Measurements from ENCODE around the gene ITGA8.
A peak's percentile ranks its signal among the peaks of the same experiment; 100 is the strongest.

The ITGA8 gene

DNA sequence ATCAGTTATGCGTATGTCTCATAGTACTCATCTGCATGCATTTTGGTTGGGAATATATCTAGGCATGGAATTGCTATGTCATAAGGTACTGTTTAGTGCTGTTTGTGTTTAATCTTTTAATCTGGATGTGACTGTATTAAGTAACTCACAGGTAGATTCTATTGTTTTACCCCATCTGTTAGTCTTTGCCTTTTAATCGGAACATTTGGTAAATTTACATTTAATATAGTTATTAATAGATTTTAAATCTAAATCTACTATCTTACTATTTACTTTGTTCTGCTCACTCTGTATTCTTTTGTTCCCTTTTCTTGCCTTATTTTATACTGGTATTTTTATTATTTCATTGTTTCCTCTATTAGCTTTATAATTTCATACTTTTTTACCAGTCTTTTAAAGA lies 10.6 kb upstream of the ITGA8 start:
- DNase-seq: no peak

DNA sequence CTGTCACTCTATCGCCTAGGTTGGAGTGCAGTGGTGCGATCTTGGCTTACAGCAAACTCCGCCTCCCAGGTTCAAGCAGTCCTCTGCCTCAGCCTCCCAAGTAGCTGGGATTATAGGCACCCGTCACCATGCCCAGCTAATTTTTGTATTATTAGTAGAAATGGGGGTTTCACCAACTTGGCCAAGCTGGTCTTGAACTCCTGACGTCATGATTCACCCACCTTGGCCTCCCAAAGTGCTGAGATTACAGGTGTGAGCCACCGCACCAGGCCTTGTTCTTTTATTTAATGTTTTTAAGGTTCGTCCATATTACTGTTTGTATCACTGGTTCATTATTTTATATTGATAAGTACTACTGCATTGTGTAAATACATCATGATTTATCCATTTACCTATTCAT lies 10.2 kb upstream of the ITGA8 start:
- DNase-seq: no peak

DNA sequence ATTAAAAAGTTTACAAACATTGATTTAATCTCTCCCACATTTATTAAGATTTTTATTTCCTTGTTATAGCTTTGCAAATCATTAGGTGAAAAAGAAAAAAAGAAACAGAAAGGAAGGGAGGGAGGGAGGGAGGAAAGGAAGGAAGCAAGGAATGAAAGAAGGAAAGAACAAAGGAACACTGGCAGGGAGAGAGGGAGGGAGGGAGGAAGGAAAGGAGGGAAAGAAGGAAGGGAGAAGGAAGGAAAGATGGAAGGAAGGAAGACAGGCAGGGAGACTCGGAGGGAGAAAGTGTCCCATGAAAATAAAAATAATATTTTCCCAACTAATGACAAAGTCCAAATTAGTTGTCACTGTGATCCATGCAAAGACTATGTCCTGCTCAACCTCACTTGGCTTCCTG lies 6.3 kb upstream of the ITGA8 start:
- no peak for DNase-seq

DNA sequence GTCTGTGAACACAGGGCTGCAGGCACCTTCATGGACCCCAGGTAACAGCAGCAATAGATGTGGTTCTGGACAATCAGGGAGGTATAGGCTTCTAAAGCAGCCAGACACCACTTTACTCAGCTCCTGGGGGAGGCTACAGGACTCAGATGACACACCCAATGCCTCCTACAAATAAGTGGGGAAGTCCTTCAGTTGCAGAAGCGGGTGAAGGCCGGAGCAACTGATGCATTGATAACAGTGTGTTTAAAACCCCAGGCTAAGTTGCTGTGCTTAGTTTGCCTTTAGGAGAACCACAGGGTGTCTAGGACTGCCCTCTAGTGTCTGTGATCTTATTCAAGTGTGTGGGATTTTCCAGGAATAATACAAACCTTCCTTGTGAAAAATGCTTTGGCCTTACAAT lies 5.9 kb upstream of the ITGA8 start:
- DNase-seq: no peak

DNA sequence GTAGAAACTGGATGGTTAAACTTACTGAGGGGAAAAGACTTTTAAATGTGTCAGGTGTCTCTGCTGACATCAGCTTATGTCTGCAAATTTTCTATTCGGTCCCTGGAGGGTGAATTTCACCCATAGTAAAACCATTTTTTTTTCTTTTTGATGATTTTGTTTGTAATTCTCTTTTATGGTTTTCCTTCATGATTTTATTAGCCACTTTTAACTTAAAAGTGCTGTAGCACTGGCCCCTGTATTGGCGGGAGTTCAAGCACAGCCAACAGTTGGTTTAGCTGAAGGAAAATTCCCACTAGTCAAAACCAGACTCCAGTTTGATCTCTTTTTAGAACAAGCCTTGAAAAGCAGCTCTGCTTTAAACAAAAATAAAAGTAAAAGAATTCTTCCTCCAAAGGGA lies 5.0 kb upstream of the ITGA8 start:
- no peak for DNase-seq

DNA sequence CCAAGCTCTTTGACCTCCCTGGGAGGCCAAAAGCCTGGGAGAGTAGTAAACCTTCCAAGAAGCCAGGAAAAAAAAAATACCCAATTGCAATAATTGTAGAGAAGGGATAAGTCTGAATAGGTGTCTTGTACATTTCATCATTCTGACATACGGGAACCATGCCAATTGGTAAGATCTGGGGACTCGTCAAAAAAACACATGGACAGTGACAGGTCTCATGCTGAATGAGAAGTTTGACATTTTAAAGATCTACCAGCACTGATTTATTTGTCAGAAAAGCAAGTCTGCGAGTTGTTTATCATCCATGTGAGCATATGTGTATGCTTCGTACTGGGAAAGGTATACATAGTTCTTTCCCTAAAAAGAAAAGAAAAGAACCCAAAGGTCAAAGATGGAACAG lies 4.1 kb upstream of the ITGA8 start:
- no peak for DNase-seq

DNA sequence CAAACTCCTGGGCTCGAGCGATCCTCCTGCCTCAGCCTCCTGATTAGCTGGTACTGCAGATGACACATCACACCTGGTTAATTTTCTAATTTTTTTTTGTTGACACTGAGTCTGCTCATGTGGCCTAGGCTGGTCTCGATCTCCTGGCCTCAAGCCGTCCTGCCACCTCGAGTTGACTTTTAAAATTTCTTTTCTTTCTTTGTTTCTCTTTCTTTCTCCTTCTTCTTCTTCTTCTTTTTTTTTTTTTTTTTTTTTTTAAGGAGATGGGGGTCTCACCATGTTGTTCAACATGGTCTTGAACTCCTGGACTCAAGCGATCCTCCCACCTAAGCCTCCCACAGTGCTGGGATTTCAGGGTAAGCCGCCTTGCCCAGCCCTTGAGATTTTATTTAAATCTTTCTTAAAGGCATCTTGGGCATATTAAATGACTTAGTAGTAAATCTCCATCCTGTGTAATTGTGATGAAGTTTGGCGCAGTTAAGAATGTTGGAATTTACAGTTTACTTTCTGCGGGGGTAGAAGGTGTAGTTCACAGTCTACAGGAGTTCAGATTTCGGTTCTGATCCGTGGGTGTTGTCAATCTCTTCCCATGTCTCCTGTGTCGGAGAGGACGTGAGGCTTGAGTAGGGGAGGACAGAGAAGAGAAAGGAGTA lies 1.0 kb upstream of the ITGA8 start:
- DNase-seq: no peak

DNA sequence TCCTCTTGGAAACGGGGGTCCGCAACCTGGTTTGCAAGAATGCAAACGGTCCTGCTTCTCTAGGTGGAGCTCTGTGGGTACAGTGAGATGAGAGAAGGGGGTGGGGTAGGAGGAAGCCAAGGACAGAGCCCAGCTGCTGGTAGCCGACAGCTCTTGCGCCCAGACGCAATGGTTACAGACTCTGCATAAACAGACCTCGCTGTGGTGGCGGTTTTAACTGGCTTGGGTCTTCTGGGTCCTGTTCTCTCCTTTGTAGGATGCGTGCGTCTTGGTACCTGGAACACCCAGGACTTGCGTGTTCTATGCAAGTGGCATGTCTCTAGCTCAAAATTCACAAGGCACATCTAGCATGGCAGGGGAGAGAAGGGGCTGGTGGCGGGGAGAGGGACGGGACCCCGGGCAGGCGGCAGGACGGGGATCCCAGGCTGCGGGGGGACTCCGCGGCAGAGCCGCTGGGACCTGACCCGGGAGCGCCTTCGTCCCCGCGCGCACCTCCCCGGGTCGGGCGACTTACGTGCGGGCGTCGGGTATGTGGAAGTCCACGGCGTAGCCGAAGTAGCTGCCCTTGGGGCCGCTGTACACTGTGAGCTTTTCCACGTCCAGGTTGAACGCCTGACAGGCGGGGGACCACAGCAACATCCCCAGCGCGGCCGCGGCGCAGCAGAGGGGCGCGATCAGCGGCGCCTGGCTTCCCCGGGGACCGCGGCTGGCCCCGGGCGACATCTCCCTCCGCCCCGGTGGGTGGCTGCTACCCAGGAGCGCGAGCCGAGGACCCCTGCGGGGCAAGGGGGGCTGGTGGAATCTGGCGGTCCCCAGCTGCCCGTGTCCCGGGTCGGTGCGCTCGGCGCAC lies 448 bp downstream of the ITGA8 start:
- peak; percentile 43 for DNase-seq

DNA sequence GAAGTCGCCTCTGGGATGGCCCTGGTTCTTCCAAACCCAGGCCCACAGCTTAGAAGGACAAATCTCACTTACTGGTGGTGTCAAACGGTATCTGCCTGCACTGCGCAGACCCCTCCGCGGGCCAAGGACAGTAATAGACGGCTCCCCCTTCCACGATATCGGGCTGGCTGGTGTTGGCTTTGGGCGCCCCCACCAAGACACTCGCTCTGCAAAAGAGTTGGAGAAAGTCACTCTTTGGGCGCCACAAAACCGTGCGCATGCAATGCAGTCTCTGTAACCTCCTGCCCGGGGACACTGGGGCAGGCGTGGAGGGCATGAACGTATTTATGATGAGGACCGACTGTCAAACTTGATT lies 1.1 kb downstream of the ITGA8 start:
- DNase-seq: no peak

DNA sequence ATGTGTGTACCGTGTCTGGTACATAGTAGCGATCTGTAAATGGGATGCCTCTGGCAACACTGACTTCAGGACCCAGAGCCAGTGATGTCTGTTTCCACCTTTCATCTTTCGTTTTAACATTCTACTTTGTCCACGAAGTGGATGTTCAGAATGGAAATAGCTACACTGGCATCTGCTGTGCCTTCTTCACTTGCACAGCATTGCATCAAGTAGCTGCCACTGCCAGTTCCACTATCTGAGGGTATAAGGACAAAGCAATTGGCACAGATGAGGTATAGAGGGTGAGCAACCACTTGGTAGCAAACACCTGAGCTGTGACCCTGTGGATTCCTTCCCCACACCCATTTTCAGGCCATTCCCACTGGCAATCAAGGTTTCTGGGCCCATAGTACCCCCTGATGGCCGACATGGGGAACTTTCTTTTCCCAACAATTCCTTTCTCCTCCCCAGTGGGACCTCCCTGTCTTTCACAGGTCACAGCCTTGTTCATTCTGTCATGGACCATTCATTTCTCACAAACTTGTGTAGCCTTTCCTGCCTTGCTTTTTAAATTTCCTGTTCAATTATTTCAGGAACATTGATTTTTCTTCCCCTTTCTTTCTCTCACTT lies 4.0 kb downstream of the ITGA8 start:
- no peak for DNase-seq

DNA sequence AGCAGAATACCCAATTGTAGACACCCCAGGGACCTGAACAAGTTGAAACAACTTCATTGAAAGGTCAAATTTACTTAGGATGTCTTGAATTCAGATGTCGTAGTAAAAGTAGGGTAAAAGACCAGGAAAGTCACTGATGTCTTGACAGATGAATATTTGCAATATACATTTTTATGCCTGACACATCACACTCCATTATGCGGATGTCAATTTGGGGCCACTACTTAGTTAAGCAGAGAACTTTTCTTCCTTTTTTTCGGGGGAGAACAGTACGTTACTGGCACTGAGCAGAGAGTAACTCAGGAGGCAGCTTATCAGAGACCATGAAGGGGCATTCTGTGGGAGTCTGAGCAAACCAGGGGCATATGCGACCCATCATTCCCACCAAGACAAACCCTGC lies 4.9 kb downstream of the ITGA8 start:
- no peak for DNase-seq

DNA sequence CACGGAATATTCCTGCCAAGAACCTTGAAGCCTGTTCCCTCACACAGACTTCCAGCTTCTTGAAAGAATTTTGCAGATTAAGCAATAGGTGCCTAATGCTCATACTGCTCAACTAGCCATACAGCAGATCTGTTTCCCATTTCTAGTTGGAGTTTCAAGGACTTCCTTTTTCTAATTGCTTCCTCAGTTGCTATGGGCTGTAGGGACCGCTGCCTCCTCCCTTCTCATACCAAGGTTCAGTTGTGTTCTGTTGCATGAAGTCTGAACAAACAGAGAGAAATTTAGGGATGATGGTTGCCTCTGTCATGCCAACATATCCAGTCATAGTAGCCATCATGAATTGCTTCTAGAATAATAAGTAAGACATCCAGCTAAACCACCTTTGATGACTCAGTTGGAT lies 6.8 kb downstream of the ITGA8 start:
- no peak for DNase-seq

DNA sequence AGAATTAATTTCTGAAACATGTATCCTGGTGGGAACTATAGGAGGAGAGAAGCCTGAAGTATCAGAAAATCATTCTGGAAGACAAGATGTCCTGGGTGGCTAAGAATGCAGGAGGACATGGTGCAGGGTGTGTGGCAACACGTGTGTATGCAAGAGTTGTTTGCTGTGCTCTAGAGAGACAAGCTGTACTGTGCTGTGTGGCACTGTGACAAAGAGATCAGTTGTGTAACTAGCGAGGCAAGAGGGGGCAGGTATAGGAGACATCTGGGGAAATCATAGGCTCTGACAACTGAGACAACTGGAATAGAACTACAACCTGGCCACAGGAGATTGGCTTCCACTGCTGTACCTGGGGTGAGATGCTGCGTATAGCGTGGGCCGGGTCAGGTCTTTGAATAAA lies 9.3 kb downstream of the ITGA8 start:
- no peak for DNase-seq

DNA sequence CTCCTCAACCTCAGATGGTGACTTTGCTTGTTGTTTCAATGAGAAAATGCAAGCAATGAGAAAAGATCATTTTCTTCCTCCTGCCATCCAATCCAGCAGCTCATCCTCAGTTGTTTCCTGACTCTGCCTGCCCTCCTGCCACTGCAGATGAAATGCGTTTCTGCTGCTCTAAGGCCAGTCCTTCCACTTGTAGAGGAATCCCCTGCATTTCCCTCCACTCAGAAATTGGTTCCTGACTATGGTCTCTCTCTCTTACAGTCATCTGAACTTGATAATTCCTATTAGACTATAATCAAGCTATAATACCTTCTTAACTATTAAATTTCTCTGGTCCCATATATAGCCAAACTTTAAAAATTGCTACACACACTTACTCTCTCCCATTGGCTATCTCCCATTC lies 14.4 kb downstream of the ITGA8 start:
- DNase-seq: no peak

DNA sequence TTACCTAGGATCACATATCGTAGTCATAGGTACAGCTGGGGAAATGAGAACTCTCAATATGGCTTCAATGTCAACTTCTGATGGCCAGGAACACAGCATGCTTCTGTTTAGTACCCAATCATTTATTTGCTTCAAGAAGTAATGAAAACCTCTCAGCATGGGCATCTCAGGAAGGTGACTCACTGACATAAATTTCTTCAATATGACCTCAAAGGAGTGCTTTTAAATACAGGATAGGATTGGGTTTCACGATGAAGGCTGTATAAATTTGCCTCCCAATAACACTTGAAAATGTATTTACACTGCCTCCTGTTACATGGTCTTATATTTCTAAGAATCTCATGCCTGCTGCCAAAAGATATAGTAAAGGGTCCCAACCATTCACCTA lies 15.1 kb downstream of the ITGA8 start:
- DNase-seq: no peak

DNA sequence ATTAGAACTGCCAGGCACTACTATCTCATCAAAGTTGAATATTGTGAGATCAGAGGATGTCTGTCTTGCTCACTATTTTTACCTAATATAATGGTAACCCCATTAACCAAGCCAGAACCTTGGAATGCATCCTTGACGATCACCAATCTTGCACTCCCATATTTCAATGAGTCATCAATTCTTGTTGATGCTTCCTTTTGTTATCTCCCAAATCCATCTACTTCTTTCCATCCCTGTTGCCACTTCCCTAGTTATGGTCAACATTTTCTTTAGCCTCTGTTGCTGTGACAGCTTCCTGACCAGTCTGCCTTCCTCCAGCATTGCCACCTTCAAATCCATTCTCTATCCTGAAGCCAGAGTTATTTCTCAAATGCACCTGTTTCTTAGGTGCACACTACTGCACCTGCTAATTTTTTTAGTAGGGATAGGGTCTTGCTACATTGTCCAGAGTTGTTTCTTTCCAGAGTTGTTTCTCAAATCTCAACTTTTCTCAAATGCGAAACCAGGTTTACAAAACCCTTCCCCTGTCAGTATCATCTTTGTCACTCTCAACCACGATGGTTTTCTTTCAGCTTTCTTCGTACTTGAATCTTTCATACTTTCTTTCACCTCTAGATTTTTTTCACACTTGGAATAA lies 15.7 kb downstream of the ITGA8 start:
- DNase-seq: no peak

DNA sequence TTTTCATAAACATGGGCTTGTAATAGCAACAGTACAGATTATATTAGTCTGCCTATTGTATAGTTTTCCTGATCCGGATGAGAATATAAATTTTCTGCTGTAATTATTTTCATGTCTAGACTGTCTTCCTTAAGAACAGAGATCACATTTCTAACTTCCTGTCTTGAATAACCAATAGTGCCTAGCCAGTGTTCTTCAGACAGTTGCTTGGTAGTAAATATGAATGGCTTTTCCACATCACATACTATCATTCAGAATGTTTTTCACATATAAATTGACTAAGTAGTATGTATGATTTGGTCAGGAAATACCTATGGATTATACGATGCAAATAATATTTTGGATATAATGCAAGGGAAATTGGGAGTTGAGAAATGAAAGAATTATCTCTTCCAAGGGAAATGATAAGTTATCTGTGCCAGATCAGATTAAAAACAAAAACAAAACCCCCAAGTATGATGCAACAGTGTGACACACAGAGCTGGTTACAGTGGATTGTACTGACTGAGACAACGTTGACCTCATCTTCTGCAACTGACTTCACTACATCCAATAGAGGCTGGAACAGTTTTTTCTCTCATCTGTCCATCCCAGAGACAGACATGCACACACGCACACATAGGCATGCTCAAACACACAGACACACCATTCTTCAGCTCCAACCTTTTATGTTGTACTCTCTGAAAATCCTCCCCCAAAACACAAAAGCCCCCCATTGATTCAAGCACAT lies 16.4 kb downstream of the ITGA8 start:
- DNase-seq: no peak

DNA sequence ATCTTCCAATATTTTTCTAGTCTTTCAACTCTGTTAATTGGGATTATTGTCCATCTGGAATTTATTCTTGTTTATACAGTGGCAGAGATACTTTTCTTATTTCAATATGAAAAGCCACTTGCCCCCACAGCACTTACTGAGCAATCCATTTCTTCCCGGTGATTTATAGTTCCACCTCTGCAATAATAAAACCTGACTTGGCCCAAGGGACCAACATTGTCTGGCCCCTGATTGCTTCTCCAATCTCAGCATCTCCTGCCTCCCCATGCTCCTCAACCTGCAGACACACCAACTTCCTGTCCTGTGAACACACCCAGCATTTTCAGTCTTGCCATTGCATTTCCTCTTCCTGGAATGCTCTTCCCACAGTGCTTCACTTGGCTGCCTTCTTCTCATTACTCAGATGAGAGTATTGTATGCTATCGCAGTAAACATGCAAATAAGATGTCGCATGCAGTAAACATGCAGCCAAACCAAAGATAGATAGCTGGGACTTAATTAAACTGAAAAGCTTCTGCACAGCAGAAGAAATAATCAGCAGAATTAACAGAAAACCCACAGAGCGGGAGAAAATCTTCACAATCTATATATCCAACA lies 19.5 kb downstream of the ITGA8 start:
- no peak for DNase-seq

DNA sequence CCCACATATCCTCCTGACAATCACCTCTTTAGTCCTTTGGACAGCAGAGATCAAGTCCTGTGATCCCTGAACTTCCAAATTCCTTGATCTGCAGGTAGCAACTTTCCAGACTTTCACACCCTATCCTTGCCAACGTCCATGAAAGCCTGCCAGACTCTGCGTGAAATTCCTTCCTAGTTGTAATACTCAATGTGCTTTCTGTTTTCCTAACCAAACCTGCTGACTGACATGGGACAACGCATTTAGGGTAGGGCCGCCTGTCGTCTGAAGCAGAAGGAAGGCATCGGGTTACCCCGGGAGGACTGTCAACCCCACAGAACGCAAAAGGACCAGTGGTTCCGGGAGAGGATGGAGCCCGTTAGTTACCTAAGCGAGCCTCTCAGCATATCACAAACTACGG lies 23.9 kb downstream of the ITGA8 start:
- DNase-seq: peak; percentile 25

DNA sequence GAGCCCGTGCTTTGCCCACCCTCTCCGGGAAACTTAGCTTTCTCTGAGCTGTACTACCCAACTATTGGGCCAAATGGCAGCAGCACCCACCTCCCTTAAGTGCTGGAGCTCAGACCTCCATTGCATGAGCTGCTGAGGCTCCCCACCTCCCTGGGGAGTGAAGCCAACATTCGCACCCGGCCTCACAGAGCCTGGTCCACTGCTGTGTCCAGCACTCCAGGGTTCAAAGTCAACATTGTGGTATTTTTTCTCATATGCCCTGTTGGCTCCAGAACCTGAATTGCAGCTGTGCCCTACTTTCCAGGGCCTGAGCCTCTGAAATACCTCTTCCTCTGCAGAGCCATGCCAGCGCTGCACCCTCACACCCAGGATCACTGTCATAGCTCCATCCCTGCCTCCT lies 29.7 kb downstream of the ITGA8 start:
- DNase-seq: no peak

DNA sequence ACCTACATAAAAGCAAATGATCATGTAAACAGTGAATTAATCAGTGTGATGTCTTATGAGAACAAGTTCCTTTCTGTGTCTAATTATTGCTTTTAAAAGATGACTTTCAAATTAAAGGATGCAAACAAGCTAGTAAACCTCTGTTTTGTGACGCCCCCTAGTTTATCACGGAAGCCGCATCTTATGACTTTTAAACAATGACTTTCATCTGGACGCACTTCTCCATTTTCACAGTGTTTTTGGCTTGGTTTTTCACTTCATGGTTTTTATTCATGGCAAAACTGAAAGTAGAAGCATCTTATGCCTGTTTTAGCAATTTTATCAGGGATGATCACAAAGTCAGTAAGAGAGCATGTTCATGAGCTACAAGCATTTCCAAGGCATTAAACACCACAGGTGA lies 35.0 kb downstream of the ITGA8 start:
- no peak for DNase-seq

DNA sequence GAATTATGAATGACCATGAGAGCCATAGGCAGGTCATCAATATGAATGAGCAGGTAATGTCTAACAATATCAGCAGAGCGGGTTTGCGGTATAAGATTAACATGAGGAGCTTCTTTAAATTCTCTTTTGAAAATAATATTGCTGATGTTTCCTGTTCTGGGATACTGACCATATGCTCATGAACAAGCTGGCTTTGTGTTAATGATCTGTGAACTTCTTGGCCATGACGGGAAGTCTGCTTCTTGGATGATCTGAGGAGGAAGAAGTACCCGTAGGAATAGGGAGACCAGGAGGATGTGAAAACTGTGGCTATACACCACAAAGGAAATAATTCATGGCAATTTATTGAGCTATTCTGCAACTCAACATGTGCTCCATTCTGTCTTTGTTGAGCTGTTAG lies 38.6 kb downstream of the ITGA8 start:
- no peak for DNase-seq

DNA sequence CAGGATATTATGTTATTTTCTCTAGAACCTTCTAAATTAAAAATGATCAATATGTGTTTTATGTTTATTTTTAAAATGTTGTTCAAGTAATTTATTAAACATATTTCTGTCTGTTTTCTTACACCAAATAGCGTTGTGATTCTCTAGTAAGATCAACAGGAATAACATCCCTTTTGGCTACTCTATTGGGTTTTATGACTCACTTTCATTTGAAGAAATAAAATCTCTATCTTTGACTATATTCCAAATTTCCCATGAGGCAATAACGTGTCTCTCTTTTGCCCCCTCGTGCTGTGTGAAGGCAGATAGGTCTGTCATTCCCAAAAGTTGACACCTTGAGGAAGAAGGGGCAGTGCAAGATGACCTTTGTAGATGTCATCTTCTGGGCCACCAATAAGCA lies 40.9 kb downstream of the ITGA8 start:
- no peak for DNase-seq
